NCI-H774 (cell line): ENCODE data around the gene SLC22A3.

ENCODE experiments used
- DNase-seq: peaks from one replicate; lab custom pipeline; 2025; lab: John Stamatoyannopoulos, UW

The SLC22A3 gene

DNA sequence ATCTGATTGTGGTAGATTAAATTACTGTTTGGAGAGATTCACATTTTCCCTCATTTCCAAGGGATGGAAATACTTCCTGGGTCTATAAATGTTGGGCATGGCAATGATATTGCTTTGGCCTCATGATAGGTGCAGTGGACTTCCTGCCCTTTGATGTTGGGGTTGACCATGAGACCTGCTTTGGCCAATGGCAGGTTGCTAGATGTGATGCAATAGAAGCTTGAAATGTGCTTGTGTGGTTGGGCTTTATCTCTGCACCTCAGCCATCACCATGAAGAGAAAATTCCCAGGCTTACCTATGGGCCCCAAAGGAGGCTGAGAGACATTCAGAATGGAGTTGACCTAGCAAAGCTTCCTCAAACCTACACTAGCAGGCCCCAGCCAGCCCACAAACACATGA, 69.4 kb downstream of the SLC22A3 start:
- DNase-seq: no peak

DNA sequence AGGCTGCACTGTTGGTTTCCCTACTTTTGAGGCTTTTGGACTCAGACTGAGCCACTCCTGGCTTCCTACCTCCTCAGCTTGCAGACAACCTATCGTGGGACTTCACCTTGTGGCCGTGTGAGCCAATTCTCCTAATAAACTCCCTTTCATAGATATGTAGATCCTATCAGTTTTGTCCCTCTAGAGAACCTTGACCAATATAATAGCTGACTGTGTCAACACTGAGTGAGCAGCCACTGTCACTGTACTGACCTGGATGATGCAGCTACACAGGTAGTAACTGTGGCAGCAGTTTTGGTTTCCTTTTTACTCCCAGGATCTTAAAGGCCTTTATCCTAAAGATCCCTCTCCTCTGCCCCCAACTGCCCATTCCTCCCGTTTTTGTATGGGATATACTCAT, 70.2 kb downstream of the SLC22A3 start:
- DNase-seq: no peak

DNA sequence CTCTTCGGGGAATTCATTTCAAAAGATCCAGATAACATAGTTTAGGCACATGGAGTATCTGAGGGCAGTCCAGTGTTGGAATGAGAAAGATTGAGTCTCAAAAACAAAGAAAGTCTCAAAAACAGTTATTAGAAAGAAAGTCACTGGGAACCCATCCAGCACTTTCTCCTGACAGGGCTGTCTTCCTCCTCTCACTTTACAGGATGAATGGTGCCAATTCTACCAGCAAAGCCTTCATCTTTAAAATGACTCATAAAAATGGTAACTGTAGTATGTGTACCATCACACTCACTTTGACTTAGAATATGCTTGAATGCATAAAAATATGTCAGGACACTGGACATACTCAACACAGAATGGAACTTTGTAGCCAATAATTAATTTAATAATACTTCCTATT, 71.3 kb downstream of the SLC22A3 start:
- DNase-seq: no peak

DNA sequence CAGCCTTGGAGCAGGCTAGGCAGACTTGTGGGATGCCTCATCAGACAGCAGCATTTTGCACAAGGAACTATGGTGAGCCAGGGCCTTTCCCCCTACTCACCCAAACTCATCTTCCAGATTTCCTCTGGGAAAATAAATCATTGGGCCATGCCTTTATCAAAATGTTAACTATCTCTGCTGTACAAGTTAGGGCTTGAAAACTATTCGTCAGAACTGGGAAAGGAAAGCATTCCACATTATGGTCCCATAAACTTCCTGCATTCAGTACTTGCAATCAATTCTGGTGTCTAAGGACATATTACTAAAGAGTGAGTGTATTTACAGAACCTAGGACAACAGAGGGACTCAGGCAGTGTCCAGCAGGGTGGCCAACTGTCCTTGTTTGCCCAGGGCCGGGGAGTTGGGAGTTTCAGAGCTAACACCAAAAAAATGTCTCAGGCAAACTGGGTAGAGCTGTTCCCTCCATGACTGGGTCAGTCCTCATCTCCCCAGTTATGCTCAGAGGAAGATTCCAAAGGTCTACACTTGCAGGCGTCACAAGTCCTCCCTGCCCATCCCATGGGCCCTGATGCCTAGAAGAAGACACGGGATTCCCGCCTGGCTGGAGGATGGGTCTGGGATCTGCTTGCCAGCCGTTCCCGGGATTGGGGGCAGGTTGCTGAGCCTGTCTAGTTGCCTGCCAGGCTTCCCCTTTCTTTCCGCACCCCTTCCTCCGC, 72.2 kb downstream of the SLC22A3 start:
- no peak for DNase-seq

DNA sequence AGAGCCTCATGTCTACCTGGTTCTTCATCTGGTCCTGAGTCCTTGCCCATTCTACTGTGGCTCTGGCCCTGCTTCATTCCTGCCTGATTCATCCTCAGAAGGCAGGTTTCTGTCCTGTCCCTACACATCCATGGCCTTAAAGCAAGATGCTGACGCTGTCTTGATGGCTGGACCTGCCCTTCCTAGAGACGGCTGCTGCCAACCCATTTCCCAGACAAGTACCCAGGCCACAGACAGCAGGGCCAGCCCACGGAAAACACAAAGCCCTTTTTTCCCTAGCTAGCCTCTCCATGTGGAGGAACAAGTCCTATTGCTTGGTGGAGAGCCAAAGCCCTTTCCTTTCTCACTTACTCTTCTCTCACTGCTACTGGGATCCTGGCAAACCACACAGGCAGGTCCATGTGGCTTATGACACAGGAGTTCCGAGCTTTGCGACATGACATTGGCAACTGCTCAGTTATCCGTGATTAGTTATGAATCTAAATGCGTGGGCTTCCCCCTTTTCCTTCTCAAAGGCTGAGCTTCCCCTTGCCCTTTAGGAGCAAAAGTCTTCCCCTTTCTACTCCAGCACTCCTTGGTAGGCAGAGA, 72.9 kb downstream of the SLC22A3 start:
- no peak for DNase-seq

DNA sequence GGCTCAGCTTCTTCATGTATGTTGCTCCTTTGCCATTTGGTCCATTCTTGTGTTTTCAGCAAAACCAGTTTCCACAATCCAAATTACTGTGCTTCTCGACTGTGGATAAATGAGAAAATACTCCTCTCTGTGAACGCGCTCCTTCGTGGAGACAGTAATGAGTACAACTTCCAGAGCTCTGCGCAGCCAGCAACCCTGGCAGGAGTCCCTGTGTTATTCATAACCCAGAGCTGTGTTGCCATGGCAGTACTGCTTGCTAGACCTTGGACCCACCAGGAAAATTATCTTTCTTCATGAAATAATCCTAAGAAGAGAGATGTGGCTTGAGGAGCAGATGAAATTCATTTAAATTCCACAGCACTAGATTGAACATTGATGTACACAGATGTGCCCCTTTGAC, 73.7 kb downstream of the SLC22A3 start:
- no peak for DNase-seq

DNA sequence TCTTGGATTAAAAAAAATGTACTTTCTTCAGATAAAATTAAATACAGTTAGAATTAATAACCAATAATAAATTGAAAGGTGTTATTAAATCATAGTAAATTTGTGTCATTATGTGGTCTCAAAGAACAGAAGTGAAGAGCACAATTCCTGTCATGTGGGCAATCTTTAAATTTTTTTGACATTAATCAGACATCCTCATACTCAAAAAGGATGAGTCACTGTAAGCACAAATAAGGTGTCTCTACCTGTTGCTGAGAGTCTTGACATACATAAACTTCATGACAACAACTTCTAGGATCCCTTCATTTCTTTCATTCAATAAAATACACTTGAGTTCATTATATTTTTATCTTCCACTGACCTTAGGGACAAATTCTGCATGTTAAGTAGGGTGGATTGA, 76.1 kb downstream of the SLC22A3 start:
- no peak for DNase-seq

DNA sequence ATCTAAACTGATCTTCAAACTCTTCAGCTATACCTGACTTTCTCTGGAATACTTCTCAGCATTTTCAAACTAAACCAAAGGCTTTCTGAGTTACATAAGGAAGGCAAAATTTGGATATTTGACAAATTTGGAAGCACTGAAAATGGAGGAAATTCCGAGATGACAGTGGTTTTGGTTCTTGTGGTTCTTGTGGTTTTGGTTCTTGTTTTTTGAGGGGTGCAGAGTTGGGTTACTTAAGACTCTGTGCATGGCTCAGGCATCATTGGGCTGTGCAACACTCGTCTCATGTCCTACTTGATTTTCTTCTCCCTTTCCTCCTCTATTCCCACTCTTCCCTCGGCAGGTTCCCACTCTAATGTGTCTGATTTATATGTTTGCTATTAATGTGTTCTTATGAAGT, 78.0 kb downstream of the SLC22A3 start:
- no peak for DNase-seq

DNA sequence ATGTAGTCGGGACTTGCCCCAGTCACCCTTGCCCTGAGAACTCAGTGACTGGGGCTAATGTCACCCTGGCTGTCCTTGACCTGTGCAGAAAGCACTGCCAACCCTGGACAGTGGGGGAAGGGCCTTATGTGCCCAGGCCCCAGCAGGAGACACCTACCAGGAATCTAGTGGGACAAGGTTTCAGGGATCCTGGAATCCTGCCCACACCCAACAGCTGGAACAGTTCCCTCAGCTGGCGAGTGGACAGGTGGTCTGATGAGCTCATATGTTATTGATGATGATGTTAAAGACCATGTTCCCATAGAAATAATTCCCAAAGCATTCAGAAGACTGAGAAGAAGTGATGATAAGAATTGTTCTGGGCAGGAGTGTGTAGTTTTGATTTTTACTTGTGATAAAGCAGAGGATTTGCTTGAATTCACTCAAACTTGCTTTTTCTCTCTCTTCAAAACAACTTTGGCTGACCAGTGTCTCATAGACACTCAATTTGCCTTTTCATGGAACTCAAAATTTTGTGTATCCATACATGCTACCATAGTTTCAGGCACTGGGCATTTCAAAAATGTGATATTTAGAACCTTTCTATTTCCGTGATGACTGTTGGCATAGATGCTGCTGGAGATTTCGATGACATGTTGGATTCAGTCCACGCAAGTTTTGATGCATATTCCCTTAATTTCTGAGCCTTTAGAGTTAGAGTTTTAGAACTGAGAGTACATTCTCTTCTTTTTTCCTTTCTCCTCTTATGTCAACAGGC, 79.3 kb downstream of the SLC22A3 start:
- no peak for DNase-seq

DNA sequence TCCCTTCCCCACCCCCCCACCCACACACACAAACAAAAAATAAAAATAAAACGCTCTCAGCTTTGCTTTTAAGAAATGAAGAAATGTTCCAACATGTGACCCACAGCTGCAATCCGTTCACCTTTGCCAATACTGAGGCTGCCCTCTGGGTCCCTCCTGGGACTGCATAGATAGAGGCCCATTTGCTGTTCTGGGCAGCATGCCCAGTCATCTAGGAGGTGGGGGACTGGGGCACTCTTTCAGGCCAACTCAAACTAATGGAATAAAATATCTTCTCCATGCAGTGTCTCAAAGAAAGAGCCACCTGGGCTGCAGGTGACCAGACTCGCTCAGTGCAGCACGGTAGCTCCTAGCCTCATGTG, 79.9 kb downstream of the SLC22A3 start:
- DNase-seq: no peak

DNA sequence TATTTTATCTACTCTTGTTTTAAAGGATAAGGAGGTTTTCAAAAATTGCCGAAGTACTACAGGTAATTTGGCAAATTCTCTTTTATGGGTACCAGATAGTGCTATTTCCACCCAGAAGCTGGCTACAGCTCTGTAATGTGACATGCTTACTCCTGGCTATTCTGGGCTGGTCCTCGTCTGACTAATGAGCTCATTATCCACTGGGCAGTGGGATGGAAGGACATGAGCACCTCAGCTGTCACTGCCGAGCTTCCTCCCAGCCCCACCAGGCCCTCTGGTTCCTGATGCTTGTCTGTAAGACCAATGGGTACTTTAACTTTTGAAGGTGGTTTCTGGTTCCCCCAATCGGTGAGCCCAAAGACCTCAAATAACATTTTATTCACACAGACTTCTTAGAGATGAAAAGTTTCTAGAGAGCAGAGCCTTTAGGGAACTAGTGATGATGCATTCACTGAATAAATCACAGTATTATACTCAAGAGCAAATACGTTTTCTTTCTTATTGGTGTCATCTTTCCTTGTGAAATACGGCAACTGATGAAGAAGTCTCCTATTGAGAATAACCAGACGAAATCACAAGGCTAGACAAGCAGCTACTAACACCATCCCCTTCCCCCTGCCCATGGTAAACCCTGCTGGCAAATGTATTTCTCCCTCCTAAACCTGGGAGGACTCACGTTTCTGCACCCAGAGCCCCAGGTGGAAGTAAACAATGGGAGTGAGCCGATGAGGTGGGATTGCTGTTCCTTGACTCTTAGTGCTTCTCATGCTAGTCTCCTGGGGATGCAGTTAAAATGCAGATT, 80.8 kb downstream of the SLC22A3 start:
- no peak for DNase-seq

DNA sequence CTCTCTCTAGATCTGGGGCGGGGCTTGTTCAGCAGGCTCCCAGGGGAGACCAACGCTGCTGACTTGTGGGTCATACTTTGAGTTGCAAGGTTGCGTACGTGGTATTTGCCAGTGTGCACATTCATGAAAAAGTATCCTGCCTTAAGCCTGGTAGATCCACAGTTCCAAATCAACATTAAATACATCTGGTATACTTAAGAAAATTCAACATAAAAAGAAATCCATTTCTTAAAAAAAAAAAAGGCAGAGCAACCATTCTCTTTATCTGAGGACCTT, 81.4 kb downstream of the SLC22A3 start:
- no peak for DNase-seq

DNA sequence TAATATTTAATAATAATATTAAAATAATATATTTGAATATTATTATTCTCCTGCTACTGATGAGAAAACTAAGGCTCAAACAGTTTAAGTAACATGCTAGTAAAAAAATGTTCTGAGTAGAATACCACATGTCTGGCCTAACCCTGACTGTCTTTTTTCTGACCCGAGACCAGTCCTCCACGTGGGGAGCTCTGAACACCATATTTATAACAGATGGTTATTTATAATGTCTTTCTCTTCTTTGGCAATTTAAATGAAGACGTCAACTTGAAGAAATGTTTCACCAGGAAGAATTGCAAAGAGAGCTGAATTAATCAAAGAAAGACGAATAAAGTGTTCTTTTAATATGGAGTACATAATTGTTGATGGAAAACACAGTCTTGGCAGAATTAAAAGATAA, 82.0 kb downstream of the SLC22A3 start:
- no peak for DNase-seq

DNA sequence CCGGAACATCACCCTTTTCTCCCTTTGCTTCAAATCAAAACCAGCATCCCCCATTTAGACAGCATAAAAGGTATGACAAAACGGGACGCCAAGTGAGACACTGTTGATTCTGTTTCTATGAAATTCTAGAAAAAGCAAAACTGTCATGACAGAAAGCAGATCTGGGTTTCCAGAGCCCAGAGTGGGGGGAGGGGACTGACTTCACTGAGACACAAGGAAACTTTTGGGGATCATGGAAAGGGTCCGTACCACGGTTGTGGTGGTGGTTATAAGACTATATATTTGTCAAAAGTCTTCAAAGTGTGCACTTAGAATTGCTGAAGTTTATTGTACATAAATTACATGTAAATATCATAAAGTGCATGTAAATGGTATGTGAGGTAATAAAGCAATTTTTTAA, 82.6 kb downstream of the SLC22A3 start:
- DNase-seq: no peak

DNA sequence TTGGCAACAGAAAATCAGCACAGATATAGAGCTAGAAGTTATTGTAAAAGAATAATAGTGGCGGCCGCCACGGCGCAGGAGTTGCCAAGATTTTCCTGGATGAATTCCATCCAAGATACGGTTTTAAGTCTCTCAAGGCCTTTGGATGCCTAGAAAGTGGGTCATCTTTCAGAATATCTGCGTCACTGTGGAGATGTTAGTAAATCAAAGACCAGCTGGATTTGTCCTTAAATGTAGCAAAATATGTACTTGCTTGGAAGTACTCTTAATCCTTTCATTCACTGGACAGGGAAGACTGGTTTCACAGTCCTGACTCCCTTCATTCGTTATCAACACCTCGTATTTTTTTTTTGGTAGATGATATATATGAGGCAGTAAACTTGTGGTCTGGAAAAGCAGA, 83.0 kb downstream of the SLC22A3 start:
- DNase-seq: no peak

DNA sequence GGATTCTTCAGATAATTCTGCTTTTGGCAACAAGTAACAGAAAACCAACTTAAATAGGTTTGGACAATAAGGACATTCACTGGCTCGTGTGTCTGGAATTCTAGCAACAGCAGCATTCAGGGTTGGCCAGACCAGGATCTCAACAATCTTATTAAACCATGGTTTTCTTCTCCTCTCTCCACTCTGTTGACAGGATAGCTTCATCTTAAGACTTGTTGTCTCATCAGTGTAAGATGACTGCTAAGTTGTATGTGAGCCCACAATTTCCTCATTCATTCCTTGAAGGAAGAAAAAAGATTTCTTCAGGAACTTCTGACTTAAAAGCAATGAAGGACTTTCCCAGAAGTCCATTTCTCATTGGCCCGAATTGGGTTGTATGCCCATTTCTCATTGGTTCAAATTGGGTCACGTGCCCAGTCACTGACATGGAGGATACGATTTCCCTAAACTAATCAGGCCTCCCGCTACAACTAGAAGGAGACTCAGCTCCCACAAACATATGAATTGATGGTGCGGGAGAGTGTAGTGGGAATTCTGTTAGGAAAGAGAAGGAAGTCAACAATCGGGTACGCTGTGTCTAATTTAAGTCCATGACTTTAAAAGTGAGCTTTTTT, 83.7 kb downstream of the SLC22A3 start:
- no peak for DNase-seq

DNA sequence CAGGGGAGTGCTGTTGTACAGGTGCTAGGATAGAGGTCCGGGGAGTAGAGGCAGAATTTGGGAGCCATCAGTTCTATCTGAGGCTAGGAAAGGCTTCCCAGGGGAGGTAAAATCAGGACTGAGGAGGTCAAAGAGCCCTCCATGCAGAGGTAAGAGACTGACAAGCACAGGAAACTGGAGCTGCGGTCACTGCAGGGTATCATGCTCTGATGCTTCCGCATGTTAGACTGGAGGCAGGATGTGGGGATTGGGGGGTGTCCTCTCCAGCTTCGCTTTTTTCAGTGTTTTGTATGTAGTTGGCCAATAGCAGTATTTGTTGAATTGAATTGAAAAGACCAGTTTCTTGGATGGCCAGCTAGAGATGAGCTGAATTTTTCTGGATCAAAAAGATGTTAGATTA, 87.8 kb downstream of the SLC22A3 start:
- no peak for DNase-seq

DNA sequence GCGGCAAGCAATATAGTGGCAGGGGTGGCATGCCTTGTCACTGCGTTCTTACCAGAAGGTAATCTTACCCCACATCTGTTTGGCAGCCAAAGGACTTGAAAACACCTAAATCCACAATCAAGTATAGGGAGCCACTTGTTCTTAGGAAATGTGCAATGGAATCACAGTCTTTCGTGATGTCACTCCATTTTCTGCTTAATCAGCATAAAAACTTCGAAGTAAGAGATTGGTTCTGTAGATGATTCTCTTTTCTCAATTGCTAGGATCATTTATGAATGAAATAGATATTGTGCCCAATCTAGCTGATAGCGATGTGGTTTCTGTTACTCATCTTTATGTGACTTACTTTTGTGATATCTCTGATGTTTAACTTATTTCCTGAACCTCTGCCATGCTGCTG, 89.0 kb downstream of the SLC22A3 start:
- no peak for DNase-seq

DNA sequence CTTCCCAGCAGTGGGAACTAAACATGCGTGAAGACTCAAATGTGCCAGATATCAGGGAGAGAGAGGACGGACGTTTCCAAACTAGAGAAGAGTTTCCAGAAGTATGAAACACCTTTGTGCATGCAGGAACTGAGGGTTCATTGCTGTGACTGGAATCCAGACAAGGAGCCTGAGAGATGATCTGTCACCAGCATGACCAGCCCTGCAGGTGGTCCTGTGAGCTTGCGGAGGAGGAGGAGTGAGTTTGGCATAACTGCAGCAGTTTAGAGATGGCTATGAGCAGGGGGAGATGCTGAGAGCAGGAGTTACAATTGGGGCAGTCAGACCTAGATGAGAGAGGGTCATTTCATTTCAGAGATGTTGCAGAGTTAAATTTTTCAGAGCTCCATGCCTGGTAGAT, 89.6 kb downstream of the SLC22A3 start:
- DNase-seq: no peak

DNA sequence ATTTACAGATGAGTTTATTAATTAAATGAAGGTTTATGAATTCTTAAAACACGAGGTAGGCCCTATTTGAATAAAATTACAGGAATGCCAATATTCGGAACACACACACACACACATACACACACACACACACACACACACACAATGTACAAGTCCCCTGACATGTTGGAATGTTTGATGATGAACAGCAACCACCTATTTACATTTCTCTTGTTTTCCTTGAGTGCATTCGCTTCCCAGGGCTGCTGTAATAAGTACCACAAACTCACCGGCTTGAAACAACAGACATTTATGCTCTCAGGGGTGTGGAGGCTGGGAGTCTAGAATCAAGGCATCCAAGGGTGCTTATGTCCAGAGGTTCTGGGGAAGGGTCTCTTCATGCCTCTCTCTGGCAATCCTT, 90.3 kb downstream of the SLC22A3 start:
- no peak for DNase-seq

DNA sequence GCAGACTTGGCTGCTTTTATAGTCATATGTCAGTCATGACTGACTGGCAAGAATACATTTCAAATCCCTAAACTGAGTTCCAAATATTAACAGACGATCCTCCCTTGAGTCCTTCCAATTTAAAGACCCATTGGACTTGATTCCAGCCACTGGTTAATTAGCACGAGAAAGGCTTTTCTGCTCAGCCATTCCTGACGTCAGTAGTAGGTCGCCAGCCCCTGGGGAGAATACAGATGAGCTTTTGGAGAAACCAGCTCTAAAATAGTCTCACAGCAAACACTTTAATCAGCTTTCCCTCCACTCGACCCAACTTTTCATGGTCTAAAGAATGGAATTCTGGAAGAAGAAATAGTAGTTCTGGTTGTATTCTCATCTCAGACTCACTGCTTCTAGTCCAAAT, 91.6 kb downstream of the SLC22A3 start:
- DNase-seq: no peak

DNA sequence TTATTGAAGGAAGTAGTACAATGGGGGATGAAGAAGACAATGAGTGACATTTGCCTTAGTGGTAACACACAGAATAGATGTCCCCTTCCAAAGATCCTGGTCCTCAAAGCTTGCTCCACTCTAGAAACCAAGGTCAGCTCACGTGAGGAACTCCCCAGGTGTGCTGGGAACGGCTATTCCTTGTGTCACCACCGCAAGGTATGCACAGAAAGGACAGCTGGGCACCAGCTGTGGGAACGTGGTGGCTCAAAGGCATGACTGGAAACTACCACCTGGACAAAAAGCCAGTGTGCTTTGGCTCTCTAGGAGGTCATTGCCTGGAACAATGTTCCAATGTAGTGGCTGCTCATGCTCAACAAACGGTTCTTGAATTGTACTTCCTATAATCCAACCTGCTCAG, 94.0 kb downstream of the SLC22A3 start:
- DNase-seq: no peak

DNA sequence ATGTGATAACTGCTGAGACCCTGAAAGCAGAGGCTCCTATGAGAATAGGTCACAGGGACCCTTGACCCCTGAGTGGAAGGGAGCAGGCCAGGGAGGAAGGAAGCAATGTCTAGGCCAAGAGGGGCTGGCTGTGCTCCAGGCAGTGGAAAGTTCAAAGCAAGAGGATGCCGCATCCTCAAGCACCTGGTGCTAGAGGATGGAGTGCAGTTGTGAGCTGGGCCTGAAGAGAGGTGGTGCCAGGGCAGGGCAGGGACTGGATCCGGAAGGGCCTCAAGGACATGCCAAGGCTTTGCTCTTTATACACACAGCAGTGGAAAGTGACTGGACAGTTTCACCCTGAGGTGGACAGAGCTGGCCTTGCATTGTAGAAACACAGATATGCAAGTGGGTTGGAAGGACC, 97.0 kb downstream of the SLC22A3 start:
- no peak for DNase-seq
